ENCODE data around the gene PNPT1.
"Not testable (repeated sequence)": the region's sequence is repeated elsewhere in the genome, so short reads cannot be mapped to it uniquely, and the experiment has no call there.

PNPT1 gene

DNA sequence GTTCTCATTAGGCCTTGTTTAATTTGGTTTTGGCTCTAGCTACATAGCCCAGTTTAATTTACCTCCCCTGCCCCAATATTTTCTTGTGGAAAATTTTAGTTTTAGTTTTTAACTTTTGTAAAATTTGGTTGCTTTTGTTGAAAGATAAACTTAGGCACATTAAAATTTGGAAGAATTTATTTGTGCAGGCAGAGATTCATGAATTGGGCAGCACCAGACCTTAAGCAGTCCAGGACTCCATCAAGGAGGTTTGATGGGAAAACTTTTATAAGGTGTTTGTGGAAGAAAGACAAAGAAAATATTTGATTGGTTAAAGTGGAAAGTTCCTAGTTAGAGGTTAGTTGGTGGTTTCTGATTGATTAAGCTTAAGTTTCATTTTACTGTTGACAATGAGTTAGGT, 16.4 kb upstream of the PNPT1 start:
- no peak for DNase-seq (ENCODE audit: low read depth)
- TF ChIP-seq, protein P1, sequence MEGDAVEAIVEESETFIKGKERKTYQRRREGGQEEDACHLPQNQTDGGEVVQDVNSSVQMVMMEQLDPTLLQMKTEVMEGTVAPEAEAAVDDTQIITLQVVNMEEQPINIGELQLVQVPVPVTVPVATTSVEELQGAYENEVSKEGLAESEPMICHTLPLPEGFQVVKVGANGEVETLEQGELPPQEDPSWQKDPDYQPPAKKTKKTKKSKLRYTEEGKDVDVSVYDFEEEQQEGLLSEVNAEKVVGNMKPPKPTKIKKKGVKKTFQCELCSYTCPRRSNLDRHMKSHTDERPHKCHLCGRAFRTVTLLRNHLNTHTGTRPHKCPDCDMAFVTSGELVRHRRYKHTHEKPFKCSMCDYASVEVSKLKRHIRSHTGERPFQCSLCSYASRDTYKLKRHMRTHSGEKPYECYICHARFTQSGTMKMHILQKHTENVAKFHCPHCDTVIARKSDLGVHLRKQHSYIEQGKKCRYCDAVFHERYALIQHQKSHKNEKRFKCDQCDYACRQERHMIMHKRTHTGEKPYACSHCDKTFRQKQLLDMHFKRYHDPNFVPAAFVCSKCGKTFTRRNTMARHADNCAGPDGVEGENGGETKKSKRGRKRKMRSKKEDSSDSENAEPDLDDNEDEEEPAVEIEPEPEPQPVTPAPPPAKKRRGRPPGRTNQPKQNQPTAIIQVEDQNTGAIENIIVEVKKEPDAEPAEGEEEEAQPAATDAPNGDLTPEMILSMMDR (conservative IDR thresholded peaks at IDR 0.05; ENCODE audit: low read depth, low read length) = no peak
- no peak overlapping the region for H3K4me3 ChIP-seq (ENCODE audit: low read depth, low read length)

DNA sequence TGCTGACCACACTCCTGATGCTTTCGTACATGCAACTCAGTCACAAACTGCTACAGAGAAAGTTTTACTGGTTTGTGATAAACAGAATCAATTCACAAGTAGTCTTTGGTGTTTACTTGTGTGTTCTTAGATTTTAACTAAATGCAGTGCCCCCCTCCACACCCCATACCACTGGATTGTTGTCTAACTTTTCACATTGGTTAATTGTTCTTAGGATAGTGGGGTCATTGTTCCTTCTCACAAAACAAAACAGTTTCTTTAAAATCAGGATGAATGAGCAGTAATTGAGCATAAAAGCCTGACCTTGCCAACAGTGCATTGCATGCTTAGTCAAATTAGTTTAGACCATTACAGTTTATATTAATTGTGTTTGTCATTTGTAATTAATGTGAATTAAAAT, 14.1 kb upstream of the PNPT1 start:
- no peak overlapping the region for H3K4me3 ChIP-seq (ENCODE audit: low read depth, low read length)

DNA sequence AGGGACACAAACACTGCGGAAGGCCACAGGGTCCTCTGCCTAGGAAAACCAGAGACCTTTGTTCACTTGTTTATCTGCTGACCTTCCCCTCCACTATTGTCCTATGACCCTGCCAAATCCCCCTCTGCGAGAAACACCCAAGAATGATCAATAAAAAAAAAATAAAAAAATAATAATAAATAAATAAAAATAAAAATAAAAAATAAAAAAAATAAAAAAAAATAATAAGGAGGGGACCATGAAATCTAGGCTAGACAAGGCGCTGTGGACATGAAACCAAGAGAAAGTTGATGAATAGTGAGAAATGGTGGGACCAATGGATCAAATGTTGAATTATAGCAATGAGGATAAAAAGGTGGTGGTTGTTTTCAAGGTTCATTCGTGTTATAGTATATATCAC, 12.6 kb upstream of the PNPT1 start:
- DNase-seq (ENCODE audit: low read depth); H3K4me3 ChIP-seq (ENCODE audit: low read depth, low read length): not testable (repeated sequence)

More for the DNA sequence above, 14.1 kb upstream of the PNPT1 start:
- TF ChIP-seq, protein P1 (conservative IDR thresholded peaks at IDR 0.05; ENCODE audit: low read depth, low read length) = no peak
- DNase-seq (ENCODE audit: low read depth) = no peak

DNA sequence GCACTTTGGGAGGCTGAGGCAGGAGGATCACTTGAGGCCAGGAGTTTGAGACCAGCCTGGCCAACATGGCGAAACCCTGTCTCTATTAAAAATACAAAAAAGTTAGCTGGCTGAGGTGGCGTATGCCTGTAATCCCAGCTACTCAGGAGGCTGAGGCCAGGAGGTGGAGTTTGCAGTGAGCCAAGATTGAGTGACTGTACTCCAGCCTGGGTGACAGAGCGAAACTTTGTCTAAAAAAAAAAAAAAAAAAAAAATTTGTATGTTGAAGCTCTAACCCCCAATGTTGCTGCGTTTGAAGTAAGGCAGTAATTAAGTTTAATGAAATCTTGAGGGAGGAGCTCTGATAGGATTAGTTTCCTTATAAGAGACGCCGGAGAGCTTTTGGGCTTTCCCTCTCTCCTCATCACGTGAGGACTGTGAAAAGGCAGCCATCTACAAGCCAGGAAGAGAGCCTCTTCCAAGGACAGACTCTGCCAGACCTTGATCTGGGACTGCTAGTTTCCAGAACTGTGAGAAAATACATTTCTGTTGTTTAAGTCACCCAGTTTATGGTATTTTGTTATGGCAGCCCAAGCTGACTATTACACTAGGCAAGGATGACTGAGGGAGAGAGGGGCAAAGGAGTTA, 11.5 kb upstream of the PNPT1 start:
- no peak for DNase-seq (ENCODE audit: low read depth)
- TF ChIP-seq, protein P1 (conservative IDR thresholded peaks at IDR 0.05; ENCODE audit: low read depth, low read length) = no peak
- no peak overlapping the region for H3K4me3 ChIP-seq (ENCODE audit: low read depth, low read length)

DNA sequence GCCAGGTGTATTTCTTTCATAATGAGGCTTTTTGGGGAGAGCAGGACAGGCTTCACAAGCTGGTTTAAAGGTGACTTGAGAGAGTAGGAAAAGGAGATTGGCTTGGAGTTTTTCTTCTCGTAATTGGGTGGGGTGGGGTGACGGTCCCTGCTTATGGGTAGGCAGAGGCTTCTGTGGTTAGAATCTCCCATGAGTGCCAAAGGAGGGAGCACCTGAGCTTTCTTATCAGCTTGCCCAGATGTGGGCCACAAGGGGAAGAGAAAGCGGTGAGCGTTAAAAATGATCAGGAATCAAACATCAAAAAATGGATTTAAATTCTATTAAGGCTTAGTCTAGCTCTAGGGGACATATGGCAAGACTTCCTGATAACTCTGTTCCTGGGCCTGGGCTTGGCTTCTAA, 9.7 kb upstream of the PNPT1 start:
- TF ChIP-seq, protein P1 (conservative IDR thresholded peaks at IDR 0.05; ENCODE audit: low read depth, low read length) = no peak
- no peak for DNase-seq (ENCODE audit: low read depth)
- H3K4me3 ChIP-seq (ENCODE audit: low read depth, low read length) = no peak overlapping the region

DNA sequence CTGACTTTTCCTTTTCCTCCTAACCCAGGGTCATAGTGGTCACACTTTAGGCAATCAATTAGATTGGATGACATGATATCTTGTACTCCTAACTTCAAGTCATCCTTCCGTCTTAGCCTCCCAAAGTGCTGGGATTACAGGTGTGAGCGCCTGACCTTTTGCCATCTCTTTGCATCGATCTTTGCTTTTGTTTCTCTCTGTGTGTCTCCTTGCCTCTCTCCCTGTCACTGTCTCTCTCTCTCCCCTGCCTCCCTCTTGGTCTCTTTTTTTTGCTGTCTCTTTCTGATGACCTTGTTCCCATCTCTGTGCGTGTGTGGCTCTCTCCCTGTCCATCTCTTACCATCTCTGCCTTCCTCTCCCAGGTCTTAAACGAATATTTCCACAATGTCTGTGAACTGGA, 904 bp downstream of the PNPT1 start:
- not testable (repeated sequence) for DNase-seq (ENCODE audit: low read depth)
- peak overlapping the region; percentile 98 for H3K4me3 ChIP-seq (ENCODE audit: low read depth, low read length)

DNA sequence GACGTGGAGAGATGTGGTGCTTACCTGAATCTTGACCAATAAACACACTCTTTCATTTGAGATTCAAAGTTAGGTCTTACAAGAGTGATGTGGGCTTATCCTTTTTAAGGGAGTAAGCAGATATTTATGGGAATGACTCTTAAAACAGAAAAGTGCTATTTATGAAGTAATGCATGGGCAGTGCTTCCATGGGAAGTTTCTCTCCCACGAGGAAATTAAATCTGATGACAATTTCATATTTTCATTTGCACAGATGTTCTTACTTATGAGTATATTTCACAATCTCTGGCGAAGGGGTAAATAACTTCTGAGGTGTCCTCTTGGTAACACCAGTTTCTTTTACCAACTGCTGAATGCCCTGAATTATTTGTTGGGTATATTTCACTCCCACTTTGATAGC, 21.0 kb downstream of the PNPT1 start:
- peak; percentile 8 for DNase-seq (ENCODE audit: low read depth)
- TF ChIP-seq, protein P1 (conservative IDR thresholded peaks at IDR 0.05; ENCODE audit: low read depth, low read length) = no peak

DNA sequence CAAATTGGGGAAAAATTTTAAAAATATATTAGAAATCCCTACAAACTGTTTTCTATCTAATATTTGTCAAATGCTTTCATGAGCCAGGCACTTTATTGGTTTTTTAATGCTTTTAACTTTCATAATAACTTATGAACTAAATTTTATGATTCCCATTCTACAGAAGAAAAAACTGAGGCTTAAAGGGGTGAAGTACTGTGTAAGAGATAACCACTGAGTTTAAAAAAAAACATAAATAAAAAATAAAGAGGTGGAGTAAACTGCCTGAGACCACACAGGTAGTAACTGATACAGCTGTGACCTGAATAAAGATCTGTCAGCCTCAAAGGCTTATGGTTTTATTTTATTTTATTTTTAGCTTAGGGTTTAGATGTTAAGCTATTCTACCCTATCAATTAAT, 24.7 kb downstream of the PNPT1 start:
- TF ChIP-seq, protein P1 (conservative IDR thresholded peaks at IDR 0.05; ENCODE audit: low read depth, low read length) = no peak
- H3K4me3 ChIP-seq (ENCODE audit: low read depth, low read length) = no peak overlapping the region
- no peak for DNase-seq (ENCODE audit: low read depth)

More for the DNA sequence above, 21.0 kb downstream of the PNPT1 start:
- H3K4me3 ChIP-seq (ENCODE audit: low read depth, low read length) = no peak overlapping the region
